Hematopoietic multipotent progenitor cell treated with erythropoietin and hydrocortisone succinate and interleukin-3 and kit ligand, for 8 days (in vitro differentiated cells): ENCODE results near the gene DLD.
"Not testable (repeated sequence)": the region's sequence is repeated elsewhere in the genome, so short reads cannot be mapped to it uniquely, and the experiment has no call there.

ENCODE experiments used
- DNase-seq: peaks from one replicate; pipeline ENCODE4 v3.0.0-alpha.2; 2015

Gene DLD

DNA sequence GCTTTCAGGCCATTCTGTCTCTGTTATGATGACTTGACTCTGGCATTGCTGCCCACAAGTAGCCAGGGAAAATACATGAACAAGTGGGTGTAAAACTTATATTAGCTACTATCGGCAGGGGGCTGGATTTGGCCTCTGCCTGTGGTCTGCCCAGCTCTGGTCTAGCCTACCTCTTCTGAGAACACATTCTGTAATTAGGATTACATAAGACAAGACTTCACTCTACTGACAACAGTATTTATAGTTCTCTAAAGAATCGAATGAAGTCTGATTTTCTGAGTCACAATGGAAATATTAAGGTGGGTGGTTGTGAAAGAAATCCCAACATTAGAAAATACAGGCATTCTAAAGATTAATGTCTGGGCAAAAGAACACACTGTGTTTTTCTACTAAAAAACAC is 55.5 kb downstream of the DLD start:
- no peak for DNase-seq

DNA sequence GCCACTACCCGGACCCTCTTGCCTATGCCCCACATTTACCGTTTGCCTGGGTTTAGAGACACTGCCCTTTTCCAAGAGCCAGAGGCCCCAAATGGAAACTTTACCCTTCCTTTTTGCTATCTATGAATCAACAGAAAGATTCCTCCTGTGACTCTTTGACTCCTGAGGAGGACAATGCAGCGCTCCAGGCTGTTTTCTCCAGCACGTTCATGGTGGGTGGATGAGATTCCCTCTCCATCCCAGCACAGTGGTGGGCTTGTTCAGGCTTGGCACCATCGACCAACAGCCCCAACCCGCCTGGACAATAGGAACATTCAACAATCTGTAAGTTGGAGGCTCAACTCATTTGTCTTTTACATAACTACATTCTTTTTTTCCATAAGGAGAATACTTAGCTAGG is 55.9 kb downstream of the DLD start:
- DNase-seq = no peak

DNA sequence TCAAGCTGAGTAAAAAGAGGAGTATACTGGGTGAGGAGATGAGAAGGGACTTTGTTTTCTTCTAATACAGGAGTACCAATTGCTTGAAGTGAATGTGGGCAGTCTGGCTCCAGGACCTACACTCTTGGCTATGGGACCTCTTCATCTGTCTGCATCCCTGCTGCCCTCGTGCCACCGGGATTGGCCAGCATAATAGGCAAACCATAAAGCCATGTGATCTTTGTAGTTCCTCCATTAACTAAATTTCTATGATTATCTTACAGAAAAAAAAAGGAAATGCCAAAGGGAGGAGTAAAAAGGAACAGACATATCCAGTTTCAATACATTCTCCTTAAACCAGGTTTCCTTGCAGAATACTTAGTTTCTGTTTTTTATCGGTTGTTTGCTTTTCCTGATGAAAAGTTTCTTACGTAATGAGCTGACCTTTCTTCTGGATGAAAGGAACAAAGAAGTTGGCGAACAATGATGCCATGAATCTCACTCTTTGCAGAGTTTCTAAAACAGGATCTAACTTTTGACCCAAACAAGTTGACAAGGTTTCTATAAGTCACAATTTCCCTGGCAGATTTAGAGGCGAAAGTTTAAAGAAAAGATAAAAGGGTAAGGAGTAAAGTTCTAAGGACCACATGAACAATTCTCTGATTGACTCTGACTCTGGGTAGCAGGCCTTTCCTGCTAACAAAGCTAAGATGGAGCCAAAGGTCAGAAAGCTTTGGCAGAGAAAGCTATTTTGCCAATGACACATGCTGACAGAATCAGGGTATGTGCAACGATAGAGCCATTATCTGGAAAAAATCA is 57.9 kb downstream of the DLD start:
- DNase-seq = no peak

DNA sequence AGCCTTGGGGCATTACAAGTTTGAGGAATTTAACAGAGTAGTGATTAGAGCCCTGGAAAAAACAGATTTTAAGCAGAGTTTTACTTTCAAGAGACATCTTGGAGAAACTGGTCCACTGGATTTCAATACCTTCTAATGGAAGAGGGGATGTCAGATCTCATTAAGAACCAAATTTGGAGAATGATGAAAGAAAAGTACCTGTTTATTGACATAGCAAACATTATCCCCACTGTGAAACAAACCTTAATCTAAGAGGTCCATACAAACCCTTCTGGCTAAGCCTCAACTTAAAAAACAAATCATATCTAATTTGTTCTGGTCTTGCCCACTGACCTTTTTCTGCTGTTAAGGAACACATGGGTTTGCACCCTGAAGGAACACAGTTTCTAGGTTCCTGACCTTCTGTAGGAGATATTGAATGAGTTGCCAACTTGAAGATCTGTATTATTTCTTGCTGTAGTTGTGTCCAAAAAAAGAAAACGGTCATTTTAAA is 58.5 kb downstream of the DLD start:
- DNase-seq = no peak

DNA sequence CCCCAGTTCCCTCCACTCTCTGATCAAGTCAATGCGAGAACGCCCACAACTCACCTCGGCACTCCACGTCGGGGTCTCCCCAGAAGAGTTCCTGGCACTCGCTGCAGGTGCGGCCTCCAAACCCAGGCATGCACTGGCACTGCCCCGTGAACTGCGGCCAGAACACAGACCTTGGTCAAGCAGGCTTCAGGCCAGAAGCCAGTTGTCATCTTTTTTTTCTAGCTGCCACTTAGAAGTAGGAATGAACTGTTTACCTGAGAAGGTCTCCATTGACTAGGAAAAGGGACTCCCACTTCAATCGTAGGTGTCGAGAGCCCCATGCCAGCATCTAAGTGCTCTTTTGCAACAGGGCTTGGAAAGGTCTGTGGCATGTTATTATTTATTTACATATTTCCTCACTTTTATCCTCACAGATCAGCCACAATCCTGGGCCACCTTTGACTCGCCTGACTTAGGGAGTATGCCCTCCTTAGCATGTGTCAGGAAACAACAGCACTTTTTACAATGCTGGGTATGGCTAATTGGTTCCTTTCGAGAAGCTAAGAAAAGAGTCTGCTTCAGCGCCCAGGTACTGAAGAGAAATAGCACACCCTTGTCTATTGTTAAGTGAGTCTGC is 60.3 kb downstream of the DLD start:
- no peak for DNase-seq

DNA sequence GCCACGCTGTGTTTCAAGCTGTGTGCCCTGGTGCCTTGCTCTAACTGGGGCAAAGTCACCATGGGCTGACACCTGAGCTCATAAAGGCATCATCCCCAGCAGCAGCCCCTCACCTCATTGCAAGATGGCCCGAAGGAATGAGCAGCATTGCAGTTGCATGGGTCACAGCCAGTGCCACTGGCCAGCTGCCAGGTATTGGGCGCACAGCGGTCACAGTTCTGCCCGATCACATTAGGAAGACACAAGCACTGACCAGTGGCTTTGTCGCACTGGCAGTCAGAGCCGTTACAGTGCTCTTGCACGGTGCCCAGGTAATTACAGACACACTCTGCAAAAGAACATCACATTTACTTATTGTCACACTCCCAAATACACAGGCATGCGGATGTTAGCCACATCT is 60.9 kb downstream of the DLD start:
- DNase-seq = no peak

DNA sequence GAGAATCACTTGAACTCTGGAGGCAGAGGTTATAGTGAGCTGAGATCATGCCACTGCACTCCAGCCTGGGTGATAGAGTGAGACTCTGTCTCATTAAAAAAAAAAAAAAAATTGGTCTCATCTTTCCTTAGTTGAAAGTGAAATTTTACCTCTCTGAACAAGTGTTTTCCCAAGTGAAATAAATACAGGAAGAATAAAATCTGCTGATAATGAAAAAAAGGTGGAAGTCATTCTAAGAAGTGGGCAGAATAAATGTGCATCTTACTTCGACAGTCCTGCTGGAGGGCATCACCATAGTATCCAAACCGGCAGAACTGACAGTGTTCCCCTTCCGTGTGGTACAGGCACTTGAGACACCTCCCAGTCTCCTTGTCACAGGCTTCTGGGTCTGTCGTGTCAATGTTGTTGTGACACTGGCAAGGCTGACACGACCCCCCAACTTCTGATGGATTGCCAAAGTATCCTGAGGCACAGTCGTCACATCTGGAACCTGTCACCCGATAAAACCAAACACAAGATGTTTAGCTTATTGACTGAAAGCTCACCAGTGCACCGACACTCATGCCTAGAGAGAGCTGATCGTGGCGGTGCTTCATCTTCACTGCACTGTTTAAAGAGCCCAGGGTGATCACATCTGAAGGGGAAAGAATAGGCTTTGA is 62.4 kb downstream of the DLD start:
- no peak for DNase-seq

DNA sequence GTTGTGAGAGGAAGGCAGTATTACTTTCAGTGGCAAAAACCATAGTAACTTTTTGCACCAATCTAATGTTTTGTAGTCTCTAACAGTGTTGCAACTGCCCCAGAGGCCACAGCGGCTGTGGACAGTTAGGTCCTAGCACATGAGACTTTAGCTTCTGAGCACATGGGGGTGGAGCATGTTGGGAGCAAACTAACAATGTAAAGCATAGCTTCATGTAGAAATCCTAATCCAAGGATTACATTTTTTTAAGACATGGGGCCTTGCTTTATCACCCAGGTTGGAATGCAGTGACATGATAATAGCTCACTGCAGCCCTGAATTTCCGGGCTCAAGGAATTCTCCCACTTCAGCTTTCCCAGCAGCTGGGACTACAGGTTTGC is 62.9 kb downstream of the DLD start:
- no peak for DNase-seq

DNA sequence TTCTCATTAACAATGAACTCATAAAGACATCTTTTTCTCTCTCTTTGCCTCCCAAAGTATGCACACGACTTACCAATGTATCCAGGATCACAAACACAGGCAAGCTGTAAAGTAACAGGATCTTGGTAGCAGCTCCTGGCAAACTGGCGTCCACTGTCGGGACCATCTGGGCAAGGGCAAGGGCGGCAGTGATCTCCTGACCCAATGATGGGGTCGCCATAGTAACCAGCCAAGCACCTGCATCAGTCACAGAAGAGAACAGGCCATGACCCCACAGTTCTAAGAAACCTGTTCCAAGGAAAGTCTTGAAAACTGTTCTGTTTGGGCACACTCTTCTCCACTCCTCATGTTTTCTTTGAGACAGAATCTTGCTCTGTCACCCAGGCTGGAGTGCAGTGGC is 64.4 kb downstream of the DLD start:
- DNase-seq = no peak

DNA sequence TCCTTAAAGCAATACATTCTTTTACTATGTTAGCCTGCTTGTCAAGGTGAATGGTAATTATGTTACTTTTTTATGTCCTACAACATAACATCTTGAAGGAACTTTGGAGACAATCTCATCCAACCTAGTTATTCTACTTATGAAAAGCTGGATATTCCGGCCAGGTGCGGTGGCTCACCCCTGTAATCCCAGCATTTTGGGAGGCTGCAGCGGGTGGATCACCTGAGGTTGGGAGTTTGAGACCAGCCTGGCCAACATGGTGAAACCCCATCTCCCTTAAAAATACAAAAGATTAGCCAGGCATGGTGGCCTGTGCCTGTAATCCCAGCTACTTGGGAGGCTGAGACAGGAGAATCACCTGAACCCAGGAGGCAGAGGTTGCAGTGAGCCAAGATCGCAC is 66.0 kb downstream of the DLD start:
- not testable (repeated sequence) for DNase-seq

DNA sequence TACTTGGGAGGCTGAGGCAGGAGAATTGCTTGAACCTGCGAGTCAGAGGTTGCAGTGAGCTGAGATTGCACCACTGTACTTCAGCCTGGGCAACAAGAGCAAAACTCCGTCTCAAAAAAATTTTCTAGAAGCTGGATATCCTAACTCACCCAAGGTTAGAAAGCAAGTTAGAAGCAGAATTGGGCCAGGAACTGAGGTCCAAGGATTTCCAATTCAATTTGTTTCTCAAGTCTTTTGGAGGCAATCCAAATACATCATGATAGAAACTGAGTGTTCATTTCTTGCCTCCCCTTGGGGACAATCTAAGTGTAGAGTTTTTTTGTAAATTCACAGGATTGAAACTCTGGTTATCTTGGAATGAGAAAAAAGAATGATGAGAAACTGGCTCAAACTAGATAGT is 66.5 kb downstream of the DLD start:
- DNase-seq = no peak

DNA sequence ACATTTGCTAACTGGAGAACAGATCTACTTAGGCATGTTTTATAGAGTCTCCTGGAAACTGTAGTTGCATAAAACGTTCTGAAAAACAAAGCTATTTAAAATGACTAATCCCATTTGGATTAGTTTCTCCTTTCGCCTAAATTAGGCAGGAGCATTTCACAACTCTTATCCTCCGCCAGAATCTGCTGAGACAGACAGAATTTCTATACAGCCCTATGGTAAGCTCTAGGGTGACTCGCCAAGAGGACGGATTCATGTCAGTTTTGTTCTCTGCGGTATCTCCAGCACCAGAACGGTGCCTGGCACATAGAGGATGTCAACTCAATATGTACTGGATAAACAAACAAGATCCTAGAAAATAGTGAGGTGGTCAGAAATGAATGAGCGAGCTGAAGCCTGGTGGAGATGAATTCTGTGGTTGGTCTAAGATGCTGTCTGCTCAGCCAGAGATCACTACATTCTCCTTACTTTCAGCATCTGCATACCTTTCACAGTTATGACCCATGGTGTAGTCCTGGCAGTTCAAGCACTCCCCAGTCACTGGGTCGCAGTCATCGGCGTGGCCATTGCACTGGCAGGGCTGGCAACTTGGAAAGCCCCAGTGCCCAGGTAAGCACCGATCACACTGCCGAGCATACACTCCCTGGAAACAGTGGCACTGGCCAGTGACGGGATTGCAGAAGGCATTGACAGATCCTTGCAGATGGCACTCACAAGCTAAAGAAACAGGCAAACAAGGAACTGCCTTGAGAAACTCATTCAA is 68.0 kb downstream of the DLD start:
- no peak for DNase-seq

DNA sequence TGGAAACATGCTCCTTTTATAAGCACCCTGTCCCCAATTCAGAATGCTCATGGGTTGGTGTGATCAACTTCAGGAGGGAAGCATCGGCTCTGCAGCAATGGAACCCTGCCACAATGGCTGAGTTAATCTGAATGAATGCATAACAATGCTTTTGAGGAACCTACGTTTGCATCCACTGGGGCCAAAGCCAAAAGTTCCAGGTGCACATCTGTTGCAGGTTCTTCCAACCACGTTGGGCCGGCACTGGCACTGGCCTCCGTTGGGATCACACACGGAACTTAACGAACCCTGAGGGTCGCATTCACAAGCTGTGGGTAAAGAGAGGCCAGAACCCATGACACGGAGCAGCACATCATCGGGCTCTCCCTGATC is 68.5 kb downstream of the DLD start:
- no peak for DNase-seq

DNA sequence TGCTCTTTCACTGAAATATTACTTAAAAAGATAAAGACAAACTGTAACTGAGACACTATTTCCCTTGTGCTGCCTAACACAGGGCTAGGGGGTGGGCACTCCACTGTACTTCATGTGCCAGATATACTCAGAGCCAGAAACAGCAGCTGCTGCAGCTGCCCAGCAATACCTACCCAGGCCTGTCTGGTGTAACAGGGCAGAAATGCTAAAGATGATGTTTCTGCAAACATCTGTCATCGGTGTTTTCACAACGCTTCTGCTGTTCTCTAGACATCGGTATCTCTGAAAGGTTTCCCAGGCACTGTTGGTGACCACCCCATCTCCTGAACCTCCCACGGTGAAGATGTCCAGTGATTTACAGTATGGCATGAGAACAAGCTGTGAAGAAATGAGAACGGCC is 69.3 kb downstream of the DLD start:
- DNase-seq = no peak

DNA sequence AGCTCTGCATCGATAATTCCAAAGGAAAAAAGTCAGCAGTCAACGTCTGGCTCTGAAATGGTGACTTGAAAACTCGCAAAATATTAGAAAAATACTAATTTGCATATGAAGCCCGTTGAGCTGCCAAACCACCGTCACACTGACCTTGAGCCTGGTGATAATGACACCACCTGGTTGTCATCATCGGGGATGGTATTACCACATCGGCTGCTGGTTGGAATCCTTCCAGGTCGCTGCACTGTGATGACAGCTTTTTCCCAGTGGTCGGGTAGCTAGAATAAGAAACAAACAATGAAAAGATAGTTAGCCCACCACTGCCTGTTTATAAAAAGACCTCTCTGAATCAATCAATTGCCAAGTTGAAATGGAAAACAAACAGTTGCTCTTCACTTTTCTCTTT is 70.4 kb downstream of the DLD start:
- DNase-seq = no peak

DNA sequence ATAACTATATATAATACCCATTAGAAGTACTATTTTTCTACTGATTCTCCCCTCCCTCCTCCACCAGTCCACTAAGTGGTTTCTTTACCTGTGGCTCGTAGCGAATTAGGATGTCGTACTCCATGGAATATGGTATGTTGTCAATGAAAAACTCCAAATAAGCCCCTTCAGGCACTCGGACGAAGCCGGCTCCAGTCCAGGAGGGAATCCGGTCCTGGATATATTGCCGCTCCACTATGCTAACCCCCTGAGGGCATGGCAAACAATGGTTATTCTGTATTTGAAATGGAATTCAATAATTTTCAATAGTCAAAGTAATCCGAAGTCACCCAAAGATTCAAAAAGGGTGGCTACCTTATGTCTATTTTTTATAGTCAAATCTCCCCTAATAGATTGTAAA is 71.8 kb downstream of the DLD start:
- no peak for DNase-seq

DNA sequence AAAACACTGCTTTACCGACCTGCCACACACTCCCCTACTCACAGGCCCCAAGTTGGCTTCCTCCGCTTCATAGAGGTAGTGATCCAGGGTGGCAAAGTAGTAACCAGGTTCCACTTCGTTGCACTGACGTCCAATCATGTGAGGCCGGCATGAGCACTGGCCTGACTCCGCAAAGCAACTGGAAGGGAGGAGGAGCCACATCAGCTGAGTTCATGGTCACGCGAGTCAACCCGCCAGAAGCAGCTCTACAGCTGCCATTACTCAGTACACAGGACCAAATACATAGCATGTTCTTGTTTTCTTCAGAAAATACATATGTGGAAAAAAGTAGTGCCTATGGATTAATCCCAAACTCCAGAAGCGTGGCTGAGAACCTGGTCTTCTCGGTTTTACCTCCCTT is 73.5 kb downstream of the DLD start:
- DNase-seq = no peak

DNA sequence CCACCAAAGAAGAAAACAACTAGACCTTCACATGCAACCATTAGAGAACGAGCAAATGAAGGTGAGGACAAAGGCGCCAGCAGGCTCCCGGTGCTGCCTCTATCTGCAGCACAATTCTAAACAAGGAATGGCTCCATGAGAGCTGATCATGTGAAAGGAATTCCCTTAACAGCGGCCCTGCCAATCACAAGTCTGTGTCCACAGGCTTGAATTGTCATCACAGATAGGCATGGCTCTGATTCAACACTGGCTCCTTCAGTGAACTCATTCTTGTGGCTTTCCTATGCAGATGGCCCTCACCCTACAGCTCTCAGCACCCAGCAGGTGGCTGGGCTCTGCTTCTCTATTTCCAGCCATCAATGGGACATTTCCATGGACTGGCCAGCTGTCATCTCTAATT is 75.7 kb downstream of the DLD start:
- DNase-seq = no peak

DNA sequence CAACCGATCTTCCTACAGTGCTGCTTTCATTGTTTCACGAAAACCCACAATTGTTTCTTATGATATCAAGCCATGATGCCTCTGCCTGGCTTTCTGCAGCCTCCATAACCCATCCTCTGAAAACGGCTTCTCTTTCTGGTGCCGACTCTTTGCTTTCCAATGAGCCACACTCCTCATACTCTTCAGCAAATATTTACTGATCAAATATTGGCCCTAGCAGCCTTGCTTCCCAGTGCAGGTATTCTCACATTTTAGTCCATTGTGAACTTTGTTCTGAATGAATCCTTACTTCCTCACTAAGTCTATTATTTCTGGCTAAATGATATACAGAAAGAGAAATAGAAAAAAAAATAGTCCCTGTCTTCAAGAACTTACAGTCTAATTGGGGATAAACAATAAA is 76.4 kb downstream of the DLD start:
- no peak for DNase-seq

DNA sequence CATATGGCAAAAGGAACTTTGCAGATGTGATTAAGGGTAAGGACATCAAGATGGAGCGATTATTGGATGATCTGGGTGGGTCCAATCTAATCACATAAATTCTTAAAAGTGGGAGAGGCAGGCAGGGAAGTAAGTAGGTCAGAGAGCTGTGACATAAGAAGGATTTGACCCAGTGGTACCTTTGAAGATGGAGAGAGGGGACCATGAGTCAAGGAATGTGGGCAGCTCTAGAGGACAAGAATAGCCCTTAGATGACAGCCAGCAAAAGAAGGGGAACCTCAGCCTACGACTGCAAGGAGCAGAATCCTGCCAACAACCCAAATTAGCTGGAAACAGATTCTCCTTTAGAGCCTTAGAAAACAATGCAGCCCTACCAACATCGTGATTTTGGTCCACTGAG is 77.5 kb downstream of the DLD start:
- DNase-seq = no peak

DNA sequence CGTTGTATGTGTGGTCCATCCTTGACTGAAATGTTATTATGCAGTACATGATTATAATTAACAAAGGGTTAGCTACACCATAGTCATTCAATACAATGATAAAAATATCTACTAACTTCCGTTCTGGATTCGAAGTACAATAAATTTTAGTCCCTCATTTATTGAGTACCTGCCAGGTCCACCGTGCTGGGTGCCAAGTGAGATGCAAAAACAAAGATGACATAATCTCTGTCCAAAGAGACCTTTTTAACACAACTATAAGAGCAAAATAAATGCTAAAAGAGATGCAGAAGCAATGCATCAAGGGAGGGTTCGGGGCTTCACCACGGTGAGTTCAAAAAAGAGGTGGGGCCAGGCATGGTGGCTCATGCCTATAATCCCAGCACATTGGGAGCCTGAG is 78.9 kb downstream of the DLD start:
- DNase-seq = no peak
